Natural killer cell (primary cell): ENCODE measurements around the gene PLCB1. TPM values are rescaled to one million over a fixed set of nuclear protein-coding genes. Genes with fewer than 3 reads are reported as not detected.
"Not testable (repeated sequence)": the region's sequence is repeated elsewhere in the genome, so short reads cannot be mapped to it uniquely, and the experiment has no call there.

ENCODE experiments used
- ATAC-seq, 3 donors: fragments of 150-1000 bp in 2 of 3; fragments of 200-7000 bp in 1 of 3; cut with Tn5 transposase; 1 replicate in 1 of 3; 2 replicates in 2 of 3; pipeline ENCODE4 v1.10.0; 2021; ENCODE audit warnings: mild to moderate bottlenecking in 2 of 3, moderate library complexity in 2 of 3
- DNase-seq, 2 donors: peaks; one replicate each; pipeline versions ENCODE4 v3.0.0 to v3.0.0-alpha.2; 2013 to 2021; ENCODE audit warnings: mixed read lengths in 1 of 2
- H3K27ac ChIP-seq: one replicate; pipeline ENCODE4 v1.5.1; 2013; ENCODE audit warnings: mild to moderate bottlenecking, low read length
- H3K27me3 ChIP-seq: one replicate; pipeline ENCODE4 v1.6.1; 2013; ENCODE audit warnings: low read length; ENCODE audit not compliant: control insufficient read depth, insufficient read depth
- H3K36me3 ChIP-seq: one replicate; pipeline ENCODE4 v1.6.1; 2013; ENCODE audit warnings: low read length; ENCODE audit not compliant: control insufficient read depth, insufficient read depth
- H3K4me1 ChIP-seq: one replicate; pipeline ENCODE4 v1.6.1; 2013; ENCODE audit warnings: low read length; ENCODE audit not compliant: control insufficient read depth, insufficient read depth
- H3K4me3 ChIP-seq: one replicate; pipeline ENCODE4 v1.5.1; 2013; ENCODE audit warnings: low read length
- H3K9me3 ChIP-seq: one replicate; pipeline ENCODE4 v1.6.1; 2013; ENCODE audit warnings: low read length; ENCODE audit not compliant: control insufficient read depth, insufficient read depth
- H3K27ac Mint-ChIP-seq, 2 donors: one replicate each; pipeline ENCODE4 v1.8.0; 2022; ENCODE audit warnings: mild to moderate bottlenecking in 2 of 2, mixed read lengths in 2 of 2, moderate library complexity in 1 of 2
- H3K27me3 Mint-ChIP-seq, 2 donors: one replicate each; pipeline ENCODE4 v1.8.0; 2022; ENCODE audit warnings: low read depth in 2 of 2, mixed read lengths in 2 of 2
- H3K36me3 Mint-ChIP-seq: one replicate; pipeline ENCODE4 v1.8.0; 2022; ENCODE audit warnings: mixed read lengths
- H3K4me1 Mint-ChIP-seq, 2 donors: one replicate each; pipeline ENCODE4 v1.8.0; 2022; ENCODE audit warnings: mixed read lengths in 2 of 2
- H3K4me3 Mint-ChIP-seq: one replicate; pipeline ENCODE4 v1.8.0; 2022; ENCODE audit warnings: mild to moderate bottlenecking, moderate library complexity, mixed read lengths
- H3K9me3 Mint-ChIP-seq, 2 donors: one replicate each; pipeline ENCODE4 v1.8.0; 2022; ENCODE audit warnings: mixed read lengths in 2 of 2
- CTCF ChIP-seq: fragments of 200-600 bp; IDR thresholded peaks from one replicate; pipeline ENCODE4 v1.8.0; 2022; ENCODE audit warnings: antibody characterized with exemption
- WGBS: methylation state at CpG from one replicate; pipeline ENCODE4 v1.1.7; 2013; ENCODE audit warnings: missing lambda C conversion rate; ENCODE audit not compliant: insufficient coverage; 5-methylcytosine and 5-hydroxymethylcytosine counted together
- intact Hi-C: fragments of 100-400 bp; cut with micrococcal nuclease; formaldehyde crosslinking; loops from one replicate; pipeline ENCODE4 v1.14.2; 2022
- total RNA-seq, 4 donors: library from RNA; stranded (reverse); fragments of 120-200 nt in 1 of 4; gene quantifications; one replicate each; pipeline versions ENCODE4 v1.2.3 to v1.2.4, GENCODE V29; 2013 to 2022

The PLCB1 gene
- total RNA-seq, 3 donors from 2014 or later (not counting 1 experiment from before 2014, with no cell fraction given), result 48.7 to 66.2 (median 57.7) TPM

- no peak for TF ChIP-seq CTCF
- Histone ChIP-seq H3K4me1 (no peaks in the 10 kb centered on the region), H3K4me3 (no peak overlapping the region), H3K27ac (no peak overlapping the region), H3K9me3 (no peaks in the 10 kb centered on the region), H3K36me3 (no peaks in the 10 kb centered on the region), H3K27me3 (peaks cover 3% of the 10 kb centered on the region)
- 40% methylated on average over 1 of the region's 2 CpGs for WGBS
- intact Hi-C loops, result no loop called here
- peaks cover 12 to 16% of the 10 kb centered on the region in 2 donors for H3K27me3 Mint-ChIP-seq
- H3K9me3 Mint-ChIP-seq, result no peaks in the 10 kb centered on the region
- H3K27ac Mint-ChIP-seq, result no peak overlapping the region
- no peak for ATAC-seq
- no peaks in the 10 kb centered on the region for H3K36me3 Mint-ChIP-seq
- H3K4me3 Mint-ChIP-seq, result no peak overlapping the region
- H3K4me1 Mint-ChIP-seq, result no peaks in the 10 kb centered on the region
- no peak for DNase-seq
Observed at GRCh38 chr20:8097307-8097706, 34.8 kb upstream of the PLCB1 start.

- no peak overlapping the region for H3K27ac Mint-ChIP-seq
- intact Hi-C loops, result no loop called here
Observed at GRCh38 chr20:8104252-8104651, 27.8 kb upstream of the PLCB1 start.

GRCh38 chr20:8114612-8115011, 17.5 kb upstream of the PLCB1 start:
- 94% methylated on average over 20 of the region's 21 CpGs for WGBS
- DNase-seq, ATAC-seq, H3K4me3 Mint-ChIP-seq, H3K36me3 ChIP-seq, H3K4me3 ChIP-seq, H3K9me3 Mint-ChIP-seq, H3K9me3 ChIP-seq, intact Hi-C loops, H3K27ac ChIP-seq, H3K27ac Mint-ChIP-seq, H3K27me3 ChIP-seq, H3K36me3 Mint-ChIP-seq, H3K4me1 Mint-ChIP-seq, H3K4me1 ChIP-seq: not testable (repeated sequence)
- H3K27me3 Mint-ChIP-seq, result peaks cover 11 to 19% of the 10 kb centered on the region in 2 donors

More at GRCh38 chr20:8104252-8104651, 27.8 kb upstream of the PLCB1 start:
- ATAC-seq (no peak), DNase-seq (no peak)
- Mint-ChIP-seq H3K36me3 (peaks cover 22% of the 10 kb centered on the region), H3K27me3 (peaks cover 15 to 23% of the 10 kb centered on the region in 2 donors), H3K4me3 (no peak overlapping the region), H3K9me3 (peaks cover 4 to 7% of the 10 kb centered on the region in 2 donors), H3K4me1 (no peaks in the 10 kb centered on the region)
- Histone ChIP-seq H3K9me3 (peaks cover 11% of the 10 kb centered on the region), H3K36me3 (no peaks in the 10 kb centered on the region), H3K4me1 (no peaks in the 10 kb centered on the region), H3K27me3 (peaks cover 3% of the 10 kb centered on the region), H3K4me3 (no peak overlapping the region), H3K27ac (no peak overlapping the region)
- TF ChIP-seq CTCF, result no peak
- WGBS, result 97% methylated on average over 2 of the region's 2 CpGs

- DNase-seq (no peak), ATAC-seq (no peak)
- Mint-ChIP-seq H3K27me3 (peaks cover 11 to 27% of the 10 kb centered on the region in 2 donors), H3K27ac (no peak overlapping the region), H3K4me3 (no peak overlapping the region), H3K36me3 (no peaks in the 10 kb centered on the region), H3K4me1 (no peaks in the 10 kb centered on the region), H3K9me3 (no peaks in the 10 kb centered on the region)
- H3K4me3 ChIP-seq, result no peak overlapping the region
- H3K27me3 ChIP-seq, result no peaks in the 10 kb centered on the region
- no peaks in the 10 kb centered on the region for H3K36me3 ChIP-seq
- no peaks in the 10 kb centered on the region for H3K4me1 ChIP-seq
- no peak overlapping the region for H3K27ac ChIP-seq
- H3K9me3 ChIP-seq, result no peaks in the 10 kb centered on the region
- TF ChIP-seq CTCF, result no peak
- intact Hi-C loops, result no loop called here
Observed at GRCh38 chr20:8115436-8115835, 16.6 kb upstream of the PLCB1 start.
